ENCODE results near the gene POTED. TPM values are rescaled to one million over a fixed set of nuclear protein-coding genes. Genes with fewer than 3 reads are reported as not detected.
"Not testable (repeated sequence)": the region's sequence is repeated elsewhere in the genome, so short reads cannot be mapped to it uniquely, and the experiment has no call there.

Gene POTED
- total RNA-seq = not detected

- CTCF ChIA-PET, POLR2A ChIA-PET: not testable (repeated sequence)
These were observed at the start of gene POTED for GRCh38 chr21:13609477-13609876. Gene POTED, plus strand, starts transcription at chr21:13609777. Its CDS starts 452 bp downstream, at chr21:13610229.

- CTCF ChIA-PET, POLR2A ChIA-PET: not testable (repeated sequence)
These were observed 40.5 kb downstream of the POTED start for GRCh38 chr21:13650101-13650500.

GRCh38 chr21:13651746-13652145 lies 42.2 kb downstream of the POTED start:
- CTCF ChIA-PET = not testable (repeated sequence)

More at GRCh38 chr21:13651746-13652145, 42.2 kb downstream of the POTED start:
- POLR2A ChIA-PET = not testable (repeated sequence)
